Thyroid gland (tissue), 4 donors: ENCODE measurements around the gene KCNH6.

Source experiments
- CTCF ChIP-seq, 6 experiments: fragments of 200-600 bp in 3 of 6; fragments of 450-650 bp in 3 of 6; sonication (generic) in 3 of 6; IDR thresholded peaks; one replicate each; pipeline ENCODE4 v1.5.1; 2016 to 2019; ENCODE audit warnings: antibody characterized with exemption in 6 of 6, mild to moderate bottlenecking in 2 of 6, inconsistent platforms in 1 of 6, moderate library complexity in 1 of 6
- POLR2A ChIP-seq, 2 donors: fragments of 450-650 bp; IDR thresholded peaks; one replicate each; pipeline ENCODE4 v1.6.1; 2017; ENCODE audit warnings: antibody characterized with exemption in 2 of 2, mild to moderate bottlenecking in 2 of 2, moderate library complexity in 1 of 2

GRCh38 chr17:63524051-63524450, 893 bp downstream of the KCNH6 start:
- TF ChIP-seq CTCF (IDR thresholded peaks at IDR 0.05) (no peak), POLR2A (IDR thresholded peaks at IDR 0.05) (no peak)
